ENCODE data around the gene PRSS21.

Gene PRSS21

DNA sequence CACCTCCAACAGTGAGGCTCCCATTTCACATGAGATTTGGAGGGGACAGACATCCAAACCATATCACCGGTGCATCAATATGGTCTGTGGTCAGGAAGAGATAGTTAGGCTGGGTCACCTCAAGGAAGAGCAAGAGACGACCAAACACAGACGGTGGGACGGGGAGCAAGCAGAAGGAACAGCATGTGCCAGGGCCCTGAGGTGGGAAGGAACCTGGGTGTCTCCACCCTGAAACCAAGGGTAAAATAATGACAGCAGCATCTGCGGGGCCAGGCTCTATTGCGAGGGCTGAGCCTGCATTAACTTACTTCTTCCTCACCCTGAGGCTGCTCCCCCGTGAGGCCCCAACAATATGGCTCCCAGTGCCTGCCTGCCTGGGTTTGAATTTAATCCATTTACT is 8.9 kb upstream of the PRSS21 start:
- DNase-seq, result no peak

GRCh38 chr16:2809149-2809760 is 7.8 kb upstream of the PRSS21 start:
- DNase-seq, result no peak

DNA sequence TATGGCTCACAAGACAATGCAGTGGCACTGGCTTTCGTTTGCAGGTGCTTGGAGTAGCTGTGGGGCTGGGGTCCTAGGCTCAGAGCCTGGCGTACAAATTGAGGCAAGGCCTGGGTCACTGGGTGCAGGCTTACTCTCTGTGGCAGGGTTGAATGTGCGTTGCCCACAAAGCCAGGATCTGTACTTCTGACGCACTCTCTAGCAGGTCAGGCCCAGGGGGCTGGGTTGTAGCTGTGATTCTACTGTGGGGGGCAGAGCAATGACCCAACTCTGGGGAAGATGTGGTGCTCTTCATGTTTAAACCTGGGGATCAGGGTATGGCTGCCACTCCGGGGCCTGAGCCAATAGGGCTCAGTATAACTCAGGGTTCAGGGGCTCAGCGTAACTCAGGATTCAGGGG is 6.4 kb upstream of the PRSS21 start:
- DNase-seq, result no peak

- no peak for DNase-seq
Measured at GRCh38 chr16:2811703-2812471, 5.2 kb upstream of the PRSS21 start.

GRCh38 chr16:2813771-2814221 is 3.2 kb upstream of the PRSS21 start:
- DNase-seq, result no peak

DNA sequence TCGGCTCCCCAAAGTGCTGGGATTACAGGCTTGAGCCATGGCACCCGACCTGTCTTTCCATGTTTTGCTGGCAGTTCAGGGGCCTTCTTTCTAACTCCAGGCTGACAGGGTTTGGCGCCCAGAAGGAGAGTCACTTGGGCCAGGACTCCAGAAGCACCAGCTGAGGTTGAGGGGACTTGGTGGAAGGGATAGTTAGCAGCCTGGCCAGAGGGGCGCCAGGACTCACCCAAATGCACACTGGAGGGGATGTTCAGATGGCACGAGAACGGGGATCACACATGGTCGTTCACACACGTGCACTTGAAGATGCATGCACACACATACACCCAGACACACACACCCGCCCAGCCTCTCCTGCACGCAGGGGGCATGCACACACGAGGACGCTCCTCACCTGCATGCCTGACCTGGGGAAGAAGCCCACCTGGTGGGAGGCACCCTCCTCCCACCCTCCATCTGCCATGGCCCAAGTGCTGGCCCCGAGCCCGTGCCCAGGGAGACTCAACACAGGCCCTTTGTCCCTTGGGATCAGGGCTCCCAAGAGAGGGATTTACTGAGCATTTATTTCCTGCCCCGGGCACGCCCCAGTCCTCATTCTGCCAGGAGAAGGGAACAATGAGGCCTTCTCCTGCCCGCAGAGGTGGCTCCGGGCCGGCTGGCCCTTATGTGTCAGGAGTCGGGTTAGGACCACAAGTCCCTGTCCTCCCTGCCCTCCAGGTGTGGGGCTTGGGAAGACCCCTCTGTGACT is 2.3 kb upstream of the PRSS21 start:
- no peak for DNase-seq

DNA sequence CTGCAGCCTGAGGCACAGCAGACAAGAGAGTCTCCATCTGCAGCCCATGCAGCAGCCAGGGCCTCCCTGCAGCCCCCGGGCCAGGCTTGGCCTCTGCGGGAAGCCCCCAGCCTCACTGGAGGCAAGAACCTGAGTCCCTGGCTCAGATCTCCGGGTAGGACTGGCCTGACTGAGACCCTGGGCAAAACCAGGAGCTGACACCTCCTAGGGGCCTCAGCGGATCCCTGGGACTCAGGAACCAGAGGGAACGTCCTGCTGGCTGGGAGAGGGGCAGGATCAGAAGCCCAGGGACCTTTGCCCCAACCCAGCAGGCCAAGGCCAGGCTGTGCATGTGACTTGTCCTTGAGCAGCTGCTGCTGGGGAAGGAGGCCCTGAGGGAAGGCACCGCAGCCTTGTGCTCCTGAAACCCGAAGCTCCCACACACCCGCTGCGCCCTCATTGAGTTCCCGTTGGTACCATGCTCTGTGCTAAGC is 1.7 kb upstream of the PRSS21 start:
- no peak for DNase-seq

GRCh38 chr16:2817340-2818271 is 569 bp downstream of the PRSS21 start:
- DNase-seq, result no peak

- no peak for DNase-seq
Measured at GRCh38 chr16:2818272-2818876, 1.3 kb downstream of the PRSS21 start.

DNA sequence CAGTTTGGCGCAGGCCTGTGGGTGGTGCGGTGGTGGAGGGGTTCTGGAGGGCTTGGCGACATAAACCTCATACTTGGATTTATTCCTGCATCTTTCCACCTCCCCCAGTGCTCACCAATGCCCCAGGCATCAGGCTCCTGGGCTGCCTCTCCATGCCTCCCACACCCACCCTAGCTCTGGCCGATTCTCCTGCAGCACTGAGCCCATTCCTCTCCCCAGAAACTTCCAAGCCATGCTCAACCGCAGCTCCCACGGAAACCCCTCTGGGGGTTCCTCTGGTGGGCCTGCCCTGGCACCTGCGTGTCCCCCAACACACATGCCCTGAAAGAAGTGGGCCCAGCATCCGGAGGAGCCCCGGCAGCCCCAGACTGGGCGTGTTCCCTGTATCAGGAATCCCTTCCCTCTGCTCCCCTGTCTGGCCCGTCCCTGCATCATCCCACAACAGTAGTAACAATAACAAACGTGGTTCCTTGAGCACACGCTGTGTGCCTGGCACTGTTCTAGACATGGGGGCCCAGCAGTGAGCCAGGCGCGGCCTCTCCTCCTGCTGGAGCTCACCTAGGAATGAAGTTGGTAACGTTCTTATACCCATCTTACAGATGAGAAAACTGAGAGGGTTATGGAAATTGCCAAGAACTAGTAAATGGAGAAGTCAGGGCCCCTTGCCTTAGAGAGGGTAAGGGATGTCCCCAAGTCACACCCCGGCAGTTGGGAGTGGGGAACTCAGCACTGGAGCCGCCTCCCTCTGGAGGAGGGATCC is 2.3 kb downstream of the PRSS21 start:
- DNase-seq, result no peak

DNA sequence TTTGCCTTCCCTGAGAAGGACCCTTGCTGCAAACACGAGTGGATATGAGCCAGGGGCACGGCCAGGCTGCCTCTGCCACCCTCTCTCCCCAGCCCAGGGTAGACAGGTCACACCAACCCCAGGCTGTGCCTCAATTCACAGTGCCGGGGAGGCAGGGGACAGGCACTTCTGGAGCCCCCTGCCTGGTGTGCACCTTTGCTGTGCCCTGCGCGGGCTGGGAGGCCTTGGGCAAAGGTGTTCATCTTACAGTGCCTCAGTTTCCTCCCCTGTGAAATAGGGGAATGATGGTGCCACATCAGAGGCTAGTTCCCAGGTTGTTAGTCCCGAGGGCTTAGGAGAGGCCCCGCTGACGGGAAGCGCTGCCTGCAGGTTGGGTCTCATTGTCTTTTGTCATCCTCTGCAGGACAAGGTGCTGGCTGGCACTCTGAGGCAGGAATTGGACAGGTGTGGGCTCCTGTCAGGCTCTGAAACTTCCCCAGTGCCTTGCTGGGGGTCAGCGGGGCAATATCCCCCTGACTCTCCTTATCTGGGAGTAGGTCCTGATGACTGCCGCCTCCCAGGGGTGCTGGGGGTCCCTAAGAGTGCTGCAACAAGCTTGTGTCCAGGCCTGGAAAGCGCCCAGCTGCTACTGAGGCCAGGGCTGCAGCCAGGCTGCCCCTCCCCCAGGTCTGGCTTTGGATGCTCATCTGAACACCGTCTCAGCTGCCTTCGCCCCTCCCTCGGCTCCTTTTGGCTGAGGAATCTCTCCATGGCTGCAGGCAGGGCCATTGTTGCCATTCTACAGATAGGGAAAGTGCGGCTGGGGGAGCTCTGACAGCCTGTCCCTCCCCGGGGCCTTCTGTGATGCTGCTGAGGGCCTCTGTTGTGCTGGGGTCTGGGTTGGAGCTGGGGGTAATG is 3.1 kb downstream of the PRSS21 start:
- no peak for DNase-seq

DNA sequence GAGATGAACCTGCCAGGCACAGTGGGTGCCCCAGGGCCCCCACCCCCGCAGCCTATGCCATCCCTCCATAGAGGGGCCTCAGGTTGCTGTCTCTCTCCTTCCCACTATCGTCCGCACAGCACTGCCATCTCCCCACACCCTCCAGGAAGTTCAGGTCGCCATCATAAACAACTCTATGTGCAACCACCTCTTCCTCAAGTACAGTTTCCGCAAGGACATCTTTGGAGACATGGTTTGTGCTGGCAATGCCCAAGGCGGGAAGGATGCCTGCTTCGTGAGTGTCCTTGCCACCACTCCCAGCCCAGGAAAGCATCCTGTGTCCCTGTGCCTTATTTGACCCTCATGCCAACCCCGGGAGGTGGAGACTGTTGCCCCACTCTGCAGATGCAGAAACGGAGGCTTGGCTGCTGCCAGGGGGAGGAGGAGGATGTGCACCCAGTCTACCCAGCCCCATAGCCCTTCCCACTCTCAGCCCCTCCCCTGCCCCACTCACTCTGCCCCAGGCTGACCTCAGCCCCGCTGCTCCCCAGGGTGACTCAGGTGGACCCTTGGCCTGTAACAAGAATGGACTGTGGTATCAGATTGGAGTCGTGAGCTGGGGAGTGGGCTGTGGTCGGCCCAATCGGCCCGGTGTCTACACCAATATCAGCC is 3.9 kb downstream of the PRSS21 start:
- no peak for DNase-seq

DNA sequence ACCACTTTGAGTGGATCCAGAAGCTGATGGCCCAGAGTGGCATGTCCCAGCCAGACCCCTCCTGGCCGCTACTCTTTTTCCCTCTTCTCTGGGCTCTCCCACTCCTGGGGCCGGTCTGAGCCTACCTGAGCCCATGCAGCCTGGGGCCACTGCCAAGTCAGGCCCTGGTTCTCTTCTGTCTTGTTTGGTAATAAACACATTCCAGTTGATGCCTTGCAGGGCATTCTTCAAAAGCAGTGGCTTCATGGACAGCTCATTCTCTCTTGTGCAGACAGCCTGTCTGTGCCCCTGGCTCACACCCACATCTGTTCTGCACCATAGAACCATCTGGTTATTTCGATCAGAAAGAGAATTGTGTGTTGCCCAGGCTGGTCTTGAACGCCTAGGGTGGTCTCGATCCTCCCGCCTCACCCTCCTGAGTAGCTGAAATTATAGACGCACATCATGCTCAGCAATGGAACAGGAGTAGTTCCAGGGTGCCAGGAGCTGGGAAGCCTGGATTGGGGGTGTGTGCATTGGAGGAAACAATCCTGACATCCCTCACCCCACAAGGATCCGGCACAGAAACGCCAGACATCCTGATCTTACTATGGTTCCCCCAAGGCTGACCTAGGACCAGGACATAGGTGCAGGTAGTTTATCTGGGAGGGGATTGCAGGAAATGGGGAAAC is 4.6 kb downstream of the PRSS21 start:
- DNase-seq, result no peak

GRCh38 chr16:2822158-2822495 is 5.1 kb downstream of the PRSS21 start:
- DNase-seq, result no peak

DNA sequence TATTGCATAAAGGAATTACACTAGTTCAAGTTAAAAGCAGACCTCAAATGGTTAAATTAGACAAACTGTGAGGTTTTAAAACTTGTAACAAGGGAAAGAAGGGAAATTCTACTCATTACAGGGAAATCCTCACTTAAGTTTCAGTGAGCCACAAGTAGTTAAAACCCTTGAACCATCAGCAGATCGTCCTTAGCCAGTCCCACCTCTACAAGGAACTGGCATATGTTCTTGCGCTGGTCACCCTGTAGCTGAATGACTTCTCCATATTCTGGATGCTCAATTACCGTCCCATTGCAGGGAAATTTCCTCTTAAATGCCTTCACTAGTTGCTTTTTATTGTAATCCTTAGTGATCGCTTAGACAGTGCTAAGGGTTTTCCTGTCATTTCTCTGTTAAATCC is 5.5 kb downstream of the PRSS21 start:
- DNase-seq, result no peak

DNA sequence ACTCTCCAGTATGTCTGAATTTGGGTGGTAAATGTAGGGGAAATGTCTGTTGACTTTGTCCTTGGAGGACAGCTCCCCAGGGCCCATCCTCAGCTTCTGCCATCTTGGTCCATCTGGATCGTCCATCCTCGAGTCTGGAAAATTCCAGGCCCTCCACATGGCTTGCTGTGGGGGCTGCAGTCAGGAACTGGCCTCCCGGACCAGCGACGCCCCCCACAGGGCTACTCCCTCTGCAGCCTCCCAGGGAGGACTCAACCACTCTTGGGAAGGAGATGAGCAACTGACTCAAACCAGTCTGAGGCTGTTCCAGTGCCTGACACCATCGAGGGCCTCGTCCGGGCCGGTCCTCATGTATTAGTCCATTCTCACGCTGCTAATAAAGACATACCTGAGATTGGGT is 7.6 kb downstream of the PRSS21 start:
- DNase-seq, result no peak

- no peak for DNase-seq
Measured at GRCh38 chr16:2825049-2825742, 8.2 kb downstream of the PRSS21 start.

DNA sequence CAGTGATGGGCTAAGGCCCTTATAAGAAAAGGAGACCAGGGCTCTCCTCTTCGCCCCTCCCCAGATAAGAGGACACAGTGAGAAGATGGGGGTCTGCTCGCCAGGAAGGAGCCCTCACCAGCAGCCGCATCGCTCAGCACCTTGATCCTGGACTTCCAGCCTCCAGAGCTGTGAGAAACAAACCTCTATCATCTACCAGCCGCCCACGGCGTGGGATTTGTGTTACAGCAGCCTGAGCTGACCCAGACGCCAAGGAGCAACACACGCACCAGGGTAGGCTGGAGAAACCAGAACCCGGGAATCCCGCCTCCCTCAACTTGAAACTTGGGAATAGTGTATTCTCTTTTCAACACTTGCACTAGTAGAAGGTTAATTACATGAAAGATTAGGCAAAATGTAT is 8.9 kb downstream of the PRSS21 start:
- DNase-seq, result no peak

Measured in hematopoietic multipotent progenitor cell treated with erythropoietin and hydrocortisone succinate and interleukin-3 and kit ligand, for 8 days (in vitro differentiated cells).